Trophoblast cell (in vitro differentiated cells and primary cell): ENCODE data around the gene LHFPL2.

Source experiments
- DNase-seq, 2 donors: peaks; one replicate each; pipeline ENCODE4 v3.0.0-alpha.2; 2016
- H2AFZ ChIP-seq: 2 replicates; pipeline ENCODE4 v1.6.1; 2013; ENCODE audit warnings: low read length, moderate library complexity, mild to moderate bottlenecking; ENCODE audit not compliant: insufficient read depth, poor library complexity
- H2AK5ac ChIP-seq: 2 replicates; pipeline ENCODE4 v1.6.1; 2013; ENCODE audit warnings: mild to moderate bottlenecking, low read length
- H2BK120ac ChIP-seq: 2 replicates; pipeline ENCODE4 v1.6.1; 2013; ENCODE audit warnings: low read length, mild to moderate bottlenecking, moderate library complexity; ENCODE audit not compliant: insufficient read depth, poor library complexity
- H2BK12ac ChIP-seq: 2 replicates; pipeline ENCODE4 v1.6.1; 2013; ENCODE audit warnings: mild to moderate bottlenecking, low read length, moderate library complexity
- H2BK5ac ChIP-seq: 2 replicates; pipeline ENCODE4 v1.6.1; 2013; ENCODE audit warnings: low read length, low read depth, moderate library complexity, mild to moderate bottlenecking; ENCODE audit not compliant: poor library complexity
- H3K14ac ChIP-seq: 2 replicates; pipeline ENCODE4 v1.6.1; 2013; ENCODE audit warnings: mild to moderate bottlenecking, low read length
- H3K18ac ChIP-seq: 2 replicates; pipeline ENCODE4 v1.6.1; 2013; ENCODE audit warnings: mild to moderate bottlenecking, low read length
- H3K23ac ChIP-seq: 2 replicates; pipeline ENCODE4 v1.6.1; 2013; ENCODE audit warnings: low read length
- H3K27ac ChIP-seq: 2 replicates; pipeline ENCODE4 v1.5.1; 2013; ENCODE audit warnings: low read depth, mild to moderate bottlenecking, inconsistent platforms, low read length, moderate library complexity
- H3K27me3 ChIP-seq: 2 replicates; pipeline ENCODE4 v1.6.1; 2013; ENCODE audit warnings: inconsistent platforms, mild to moderate bottlenecking, low read length, moderate library complexity; ENCODE audit not compliant: insufficient read depth
- H3K36me3 ChIP-seq, 2 experiments: 1 replicate in 1 of 2; 2 replicates in 1 of 2; pipeline ENCODE4 v1.6.1; 2013; ENCODE audit warnings: low read length in 2 of 2, mild to moderate bottlenecking in 2 of 2, moderate library complexity in 1 of 2; ENCODE audit not compliant: insufficient read depth in 2 of 2, control insufficient read depth in 1 of 2
- H3K4ac ChIP-seq: 2 replicates; pipeline ENCODE4 v1.6.1; 2013; ENCODE audit warnings: low read depth, mild to moderate bottlenecking, low read length, moderate library complexity
- H3K4me1 ChIP-seq, 2 experiments: 1 replicate in 1 of 2; 2 replicates in 1 of 2; pipeline ENCODE4 v1.6.1; 2013; ENCODE audit warnings: low read length in 2 of 2, mild to moderate bottlenecking in 2 of 2, moderate library complexity in 1 of 2; ENCODE audit not compliant: insufficient read depth in 2 of 2, control insufficient read depth in 1 of 2
- H3K4me2 ChIP-seq: 2 replicates; pipeline ENCODE4 v1.6.1; 2013; ENCODE audit warnings: inconsistent platforms, mild to moderate bottlenecking, low read length, moderate library complexity
- H3K4me3 ChIP-seq: 2 replicates; pipeline ENCODE4 v1.5.1; 2013; ENCODE audit warnings: mild to moderate bottlenecking, low read depth, low read length, inconsistent platforms
- H3K79me1 ChIP-seq: one replicate; pipeline ENCODE4 v1.6.1; 2013; ENCODE audit warnings: low read length
- H3K79me2 ChIP-seq: 2 replicates; pipeline ENCODE4 v1.6.1; 2013; ENCODE audit warnings: low read length, mild to moderate bottlenecking; ENCODE audit not compliant: control insufficient read depth, insufficient read depth, poor library complexity
- H3K9ac ChIP-seq: 2 replicates; pipeline ENCODE4 v1.6.1; 2013; ENCODE audit warnings: mild to moderate bottlenecking, low read length
- H3K9me3 ChIP-seq: 2 replicates; pipeline ENCODE4 v1.6.1; 2013; ENCODE audit warnings: low read depth, mild to moderate bottlenecking, control low read depth, inconsistent platforms, low read length; ENCODE audit not compliant: insufficient read depth
- H4K12ac ChIP-seq: 2 replicates; pipeline ENCODE4 v1.6.1; 2013; ENCODE audit warnings: low read depth, mild to moderate bottlenecking, low read length, moderate library complexity
- H4K8ac ChIP-seq: 2 replicates; pipeline ENCODE4 v1.6.1; 2013; ENCODE audit warnings: low read depth, mild to moderate bottlenecking, low read length, moderate library complexity
- H4K91ac ChIP-seq: one replicate; pipeline ENCODE4 v1.6.1; 2013; ENCODE audit warnings: low read depth, mild to moderate bottlenecking, low read length, moderate library complexity
- WGBS: extraction: QIAGEN DNeasy Blood & Tissue Kit; methylation state at CpG from one replicate; pipeline ENCODE4 v1.1.7; 2013; ENCODE audit warnings: missing lambda C conversion rate; ENCODE audit not compliant: insufficient read length, insufficient coverage; ENCODE audit errors: extremely low coverage; 5-methylcytosine and 5-hydroxymethylcytosine counted together

The LHFPL2 gene

DNA sequence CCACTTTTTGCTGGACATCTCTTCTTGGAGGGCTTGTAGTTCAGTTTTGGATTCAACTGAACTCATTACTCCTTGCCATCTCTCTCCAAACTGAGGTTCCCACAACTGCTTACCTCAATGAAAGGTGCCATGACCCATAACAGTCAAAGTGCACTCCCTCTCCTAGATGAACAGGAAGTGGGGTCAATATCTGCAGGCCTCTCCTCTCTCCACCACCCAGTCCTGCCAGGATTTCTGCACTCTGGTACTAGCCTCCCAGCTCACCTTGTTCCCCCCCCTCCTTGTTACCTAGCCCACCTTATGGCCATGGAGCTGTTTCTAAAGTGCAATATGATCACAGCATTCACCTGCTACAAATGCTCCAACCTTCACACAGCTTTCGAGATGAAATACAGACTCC lies 5.9 kb downstream of the LHFPL2 start:
- H3K4ac ChIP-seq: peak overlapping the region; percentile 53
- no peak overlapping the region for H4K91ac ChIP-seq
- H3K18ac ChIP-seq: no peak overlapping the region
- no peak overlapping the region for H3K14ac ChIP-seq
- peaks cover 14% of the 10 kb centered on the region for H3K79me1 ChIP-seq
- H4K8ac ChIP-seq: no peak overlapping the region
- WGBS: no CpG with 5 or more reads among the region's 1 CpG
- peaks cover 34 to 38% of the 10 kb centered on the region in 2 experiments for H3K4me1 ChIP-seq
- H3K9ac ChIP-seq: no peak overlapping the region
- H2AK5ac ChIP-seq: no peak overlapping the region
- DNase-seq: no peak
- no peak overlapping the region for H3K27ac ChIP-seq
- no peak overlapping the region for H2BK12ac ChIP-seq
- H4K12ac ChIP-seq: no peak overlapping the region
- no peaks in the 10 kb centered on the region for H3K9me3 ChIP-seq
- H3K36me3 ChIP-seq: no peaks in the 10 kb centered on the region
- H2BK5ac ChIP-seq: no peak overlapping the region
- H2BK120ac ChIP-seq: no peak overlapping the region
- H2AFZ ChIP-seq: no peak overlapping the region
- H3K4me2 ChIP-seq: no peak overlapping the region
- peaks cover 13% of the 10 kb centered on the region for H3K79me2 ChIP-seq
- H3K4me3 ChIP-seq: no peak overlapping the region
- no peaks in the 10 kb centered on the region for H3K27me3 ChIP-seq
- H3K23ac ChIP-seq: no peak overlapping the region

DNA sequence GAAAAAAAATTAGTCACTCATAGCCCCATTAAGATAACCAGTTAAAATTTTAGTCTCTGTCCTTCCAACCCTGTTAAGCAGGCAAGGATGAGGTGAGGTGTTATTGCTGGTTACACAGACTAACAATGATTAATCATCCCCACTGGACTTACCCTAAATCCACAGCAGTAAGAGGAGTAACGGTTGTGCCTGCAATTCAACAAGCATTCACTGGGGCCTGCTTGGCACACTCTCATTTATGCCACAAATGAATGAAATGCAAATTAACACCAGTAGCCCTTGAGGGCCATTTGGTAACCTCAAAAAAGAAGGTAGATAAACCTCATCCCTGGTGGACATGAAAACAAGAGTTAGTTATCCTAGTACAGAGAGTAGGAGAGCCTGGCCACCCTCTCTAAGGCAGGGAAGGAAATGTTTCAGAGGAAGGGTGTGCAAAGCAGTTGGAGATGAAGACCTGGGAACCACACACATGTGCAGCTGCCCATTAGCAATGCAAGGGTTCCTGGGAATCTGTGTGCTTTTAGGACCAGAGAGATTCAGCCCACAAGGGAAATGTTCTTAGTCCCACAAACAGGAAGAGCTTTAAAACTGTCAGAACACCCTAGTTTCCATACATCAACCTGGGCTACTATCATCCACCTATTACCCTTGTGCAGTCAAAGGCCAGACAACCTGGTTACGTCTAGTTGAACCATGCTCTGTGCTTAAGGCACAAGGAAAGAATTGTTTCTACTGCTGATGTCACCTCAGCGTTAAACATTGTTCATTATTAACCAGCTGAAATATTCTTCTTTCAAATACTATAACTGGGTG lies 7.7 kb downstream of the LHFPL2 start:
- Histone ChIP-seq H3K36me3 (no peaks in the 10 kb centered on the region), H2BK12ac (peak overlapping the region; percentile 56), H3K27me3 (no peaks in the 10 kb centered on the region), H4K8ac (peak overlapping the region; percentile 18), H2AFZ (no peak overlapping the region), H2AK5ac (no peak overlapping the region), H3K14ac (no peak overlapping the region), H4K91ac (peak overlapping the region; percentile 17), H3K27ac (peak overlapping the region; percentile 44), H3K4ac (peak overlapping the region; percentile 77), H4K12ac (no peak overlapping the region), H3K9me3 (no peaks in the 10 kb centered on the region), H3K79me2 (peaks cover 15% of the 10 kb centered on the region), H2BK5ac (no peak overlapping the region), H3K18ac (no peak overlapping the region), H3K79me1 (peaks cover 20% of the 10 kb centered on the region), H3K4me3 (no peak overlapping the region), H3K23ac (no peak overlapping the region), H2BK120ac (peak overlapping the region; percentile 40), H3K4me2 (no peak overlapping the region), H3K4me1 (peaks cover 36 to 44% of the 10 kb centered on the region in 2 experiments), H3K9ac (no peak overlapping the region)
- no CpG with 5 or more reads among the region's 3 CpGs for WGBS
- DNase-seq: no peak

DNA sequence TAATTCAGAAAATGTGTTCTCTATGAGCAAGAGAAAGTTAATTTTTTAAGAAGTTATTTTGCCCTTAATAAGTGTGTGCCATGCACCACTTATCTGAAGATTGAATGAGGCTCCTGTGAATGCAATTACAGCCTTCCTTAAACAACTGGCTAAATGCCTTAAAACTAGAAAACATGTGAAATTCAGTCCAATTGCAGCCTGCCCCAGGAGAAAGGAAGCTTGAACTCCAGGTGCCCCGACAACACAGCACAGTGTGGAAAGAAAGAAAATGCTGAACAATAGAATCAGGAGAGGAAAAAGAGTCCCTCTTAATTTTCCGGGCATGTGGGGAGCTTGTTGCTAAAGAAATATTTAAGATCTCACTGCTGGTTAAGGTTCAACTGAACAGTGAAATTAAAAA lies 8.8 kb downstream of the LHFPL2 start:
- Histone ChIP-seq H3K27me3 (no peaks in the 10 kb centered on the region), H3K9me3 (no peaks in the 10 kb centered on the region), H4K12ac (no peak overlapping the region), H3K79me1 (peaks cover 16% of the 10 kb centered on the region), H3K27ac (peak overlapping the region; percentile 34), H3K4ac (no peak overlapping the region), H3K14ac (no peak overlapping the region), H2AFZ (no peak overlapping the region), H3K4me1 (peaks cover 32 to 36% of the 10 kb centered on the region in 2 experiments), H4K8ac (no peak overlapping the region), H2BK120ac (no peak overlapping the region), H3K18ac (no peak overlapping the region), H2BK5ac (no peak overlapping the region), H3K23ac (no peak overlapping the region), H3K4me3 (no peak overlapping the region), H2AK5ac (no peak overlapping the region), H2BK12ac (no peak overlapping the region), H3K4me2 (no peak overlapping the region), H3K79me2 (peaks cover 19% of the 10 kb centered on the region), H3K9ac (no peak overlapping the region), H3K36me3 (no peaks in the 10 kb centered on the region), H4K91ac (no peak overlapping the region)
- WGBS: no CpG with 5 or more reads among the region's 2 CpGs
- DNase-seq: no peak

DNA sequence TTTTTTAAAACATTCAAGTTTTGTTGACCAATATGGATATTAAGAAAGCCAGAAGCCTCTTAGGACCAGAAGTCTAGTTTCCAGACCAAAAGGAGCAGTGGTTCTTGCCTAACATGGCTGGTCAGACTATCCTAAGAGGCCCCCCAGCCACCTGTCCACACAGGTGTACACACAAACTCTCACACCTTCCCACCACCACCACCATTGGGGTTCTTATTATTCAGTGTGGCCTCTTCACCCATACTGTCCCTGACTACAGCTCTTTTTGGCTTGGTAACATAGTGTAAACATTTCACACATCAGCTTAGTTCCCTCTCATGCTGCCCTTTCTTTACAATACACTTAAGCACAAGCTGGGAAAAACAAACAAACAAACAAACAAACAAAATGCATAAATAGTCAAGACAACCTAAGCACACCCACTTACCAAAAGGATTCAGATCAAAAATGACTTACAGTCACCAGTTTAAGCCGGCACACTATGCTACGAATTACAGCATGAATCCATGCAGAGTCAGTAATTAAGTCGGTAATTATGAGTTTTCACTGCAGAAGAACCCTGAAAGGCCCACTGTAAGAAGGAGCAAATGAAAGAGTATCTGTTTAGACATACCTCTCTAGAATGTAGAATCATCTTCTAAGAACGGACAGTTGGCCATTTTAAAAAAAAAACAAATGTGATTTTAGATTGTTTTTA lies 9.5 kb downstream of the LHFPL2 start:
- WGBS: no CpG with 5 or more reads among the region's 4 CpGs
- Histone ChIP-seq H3K14ac (peak overlapping the region; percentile 1), H2AFZ (no peak overlapping the region), H3K23ac (no peak overlapping the region), H3K79me2 (peaks cover 22% of the 10 kb centered on the region), H3K9ac (no peak overlapping the region), H3K18ac (no peak overlapping the region), H3K27me3 (no peaks in the 10 kb centered on the region), H4K12ac (no peak overlapping the region), H2BK12ac (peak overlapping the region; percentile 55), H3K4ac (no peak overlapping the region), H3K27ac (peak overlapping the region; percentile 75), H2AK5ac (peak overlapping the region; percentile 11), H3K4me1 (peaks cover 35 to 38% of the 10 kb centered on the region in 2 experiments), H3K4me2 (no peak overlapping the region), H4K8ac (no peak overlapping the region), H2BK120ac (peak overlapping the region; percentile 19), H3K9me3 (no peaks in the 10 kb centered on the region), H4K91ac (peak overlapping the region; percentile 60), H3K36me3 (peaks cover 0 to 5% of the 10 kb centered on the region in 2 experiments), H2BK5ac (peak overlapping the region; percentile 51), H3K79me1 (peaks cover 19% of the 10 kb centered on the region), H3K4me3 (no peak overlapping the region)
- DNase-seq: no peak
